SH-SY5Y (cell line): Measurements from ENCODE around the gene IFNAR2.

Source experiments
- GATA2 ChIP-seq: IDR thresholded peaks from 2 replicates; pipeline ENCODE4 v1.6.1; 2011; ENCODE audit warnings: mild to moderate bottlenecking, low read depth, low read length
- GATA3 ChIP-seq: IDR thresholded peaks from 2 replicates; pipeline ENCODE4 v1.6.1; 2011; ENCODE audit warnings: low read depth, mild to moderate bottlenecking, low read length, moderate library complexity

The IFNAR2 gene

GRCh38 chr21:33229784-33230544 lies at the start of gene IFNAR2:
Gene IFNAR2 (plus strand): TSS chr21:33229938. CDS start chr21:33241923, 11,985 bp downstream.
- TF ChIP-seq GATA3 (no peak), GATA2 (no peak)

GRCh38 chr21:33185852-33186251 lies 43.9 kb upstream of the IFNAR2 start:
- TF ChIP-seq GATA2 (no peak), GATA3 (no peak)

GRCh38 chr21:33187276-33187675 lies 42.5 kb upstream of the IFNAR2 start:
- TF ChIP-seq GATA2 (no peak), GATA3 (no peak)

- TF ChIP-seq GATA2, result no peak
- TF ChIP-seq GATA3, result no peak
These were observed 40.5 kb upstream of the IFNAR2 start for GRCh38 chr21:33189237-33189636.

- TF ChIP-seq GATA2 (no peak), GATA3 (no peak)
These were observed 39.9 kb upstream of the IFNAR2 start for GRCh38 chr21:33189824-33190223.

- TF ChIP-seq GATA2 (no peak), GATA3 (no peak)
These were observed 32.8 kb upstream of the IFNAR2 start for GRCh38 chr21:33196941-33197374.

- no peak for TF ChIP-seq GATA3
These were observed 32.2 kb upstream of the IFNAR2 start for GRCh38 chr21:33197496-33197895.

- TF ChIP-seq GATA2, result no peak
- TF ChIP-seq GATA3, result no peak
These were observed 31.2 kb upstream of the IFNAR2 start for GRCh38 chr21:33198346-33199099.

GRCh38 chr21:33199100-33199464 lies 30.7 kb upstream of the IFNAR2 start:
- no peak for TF ChIP-seq GATA3
- TF ChIP-seq GATA2, result no peak

- TF ChIP-seq GATA3, result no peak
- no peak for TF ChIP-seq GATA2
These were observed 30.1 kb upstream of the IFNAR2 start for GRCh38 chr21:33199516-33200217.

GRCh38 chr21:33201956-33202355 lies 27.8 kb upstream of the IFNAR2 start:
- TF ChIP-seq GATA2 (no peak), GATA3 (no peak)

GRCh38 chr21:33202464-33203363 lies 27.0 kb upstream of the IFNAR2 start:
- TF ChIP-seq GATA3 (no peak), GATA2 (no peak)

GRCh38 chr21:33203371-33203724 lies 26.4 kb upstream of the IFNAR2 start:
- TF ChIP-seq GATA3 (no peak), GATA2 (no peak)

- TF ChIP-seq GATA2 (no peak), GATA3 (no peak)
These were observed 24.3 kb upstream of the IFNAR2 start for GRCh38 chr21:33205476-33205875.
